Measurements from ENCODE around the gene OSBPL3.

DNA sequence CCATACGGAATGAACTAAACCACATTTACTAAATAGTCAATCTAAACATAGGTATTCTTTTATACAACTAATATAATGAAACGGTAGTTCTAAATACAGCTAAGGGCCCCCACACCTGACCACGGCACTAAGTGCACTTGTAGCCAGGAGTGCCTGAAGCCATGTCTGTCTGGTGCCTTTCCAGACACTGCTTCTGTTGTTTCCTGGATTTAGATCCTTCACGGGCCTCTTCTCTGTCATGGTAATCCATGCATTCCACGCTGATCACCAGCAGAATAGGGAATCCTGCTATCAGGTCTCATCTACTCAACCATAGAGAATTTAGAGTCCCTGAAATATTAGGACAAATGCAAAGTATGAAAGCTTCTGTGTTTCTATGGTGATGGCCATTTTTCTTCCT, 37.8 kb downstream of the OSBPL3 start:
- TF ChIP-seq, protein P1, sequence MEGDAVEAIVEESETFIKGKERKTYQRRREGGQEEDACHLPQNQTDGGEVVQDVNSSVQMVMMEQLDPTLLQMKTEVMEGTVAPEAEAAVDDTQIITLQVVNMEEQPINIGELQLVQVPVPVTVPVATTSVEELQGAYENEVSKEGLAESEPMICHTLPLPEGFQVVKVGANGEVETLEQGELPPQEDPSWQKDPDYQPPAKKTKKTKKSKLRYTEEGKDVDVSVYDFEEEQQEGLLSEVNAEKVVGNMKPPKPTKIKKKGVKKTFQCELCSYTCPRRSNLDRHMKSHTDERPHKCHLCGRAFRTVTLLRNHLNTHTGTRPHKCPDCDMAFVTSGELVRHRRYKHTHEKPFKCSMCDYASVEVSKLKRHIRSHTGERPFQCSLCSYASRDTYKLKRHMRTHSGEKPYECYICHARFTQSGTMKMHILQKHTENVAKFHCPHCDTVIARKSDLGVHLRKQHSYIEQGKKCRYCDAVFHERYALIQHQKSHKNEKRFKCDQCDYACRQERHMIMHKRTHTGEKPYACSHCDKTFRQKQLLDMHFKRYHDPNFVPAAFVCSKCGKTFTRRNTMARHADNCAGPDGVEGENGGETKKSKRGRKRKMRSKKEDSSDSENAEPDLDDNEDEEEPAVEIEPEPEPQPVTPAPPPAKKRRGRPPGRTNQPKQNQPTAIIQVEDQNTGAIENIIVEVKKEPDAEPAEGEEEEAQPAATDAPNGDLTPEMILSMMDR (IDR thresholded peaks at IDR 0.05 in 8 of 11, conservative IDR thresholded peaks at IDR 0.05 in 3 of 11), result no peak
- TF ChIP-seq POLR2A (IDR thresholded peaks at IDR 0.05), result no peak
